ENCODE results near the gene KRTCAP2. TPM values are rescaled to one million over a fixed set of nuclear protein-coding genes. Genes with fewer than 3 reads are reported as not detected.

Gene KRTCAP2
- total and polyA plus RNA-seq, 4 donors, result 49.8 to 224 (median 99.8) TPM

GRCh38 chr1:155171836-155172731, 1.0 kb downstream of the KRTCAP2 start:
- Histone ChIP-seq H3K9ac (ENCODE audit: low read depth in 1 of 2, low read length in 2 of 2) (peak overlapping the region; percentile 37 to 78), H3K27me3 (ENCODE audit: control insufficient read depth in 4 of 4, insufficient read depth in 4 of 4, low read length in 3 of 4) (peaks cover 0 to 3% (median 0%) of the 10 kb centered on the region in 4 donors), H3K4me3 (ENCODE audit: low read depth in 1 of 3, low read length in 3 of 3) (peak overlapping the region; percentile 69 to 92 (median 92)), H3K9me3 (ENCODE audit: control insufficient read depth in 4 of 4, low read length in 3 of 4) (no peaks in the 10 kb centered on the region), H3K27ac (ENCODE audit: low read depth in 1 of 2, low read length in 2 of 2) (peak overlapping the region; percentile 67 to 86), H3K36me3 (ENCODE audit: control insufficient read depth in 4 of 4, insufficient read depth in 3 of 4, low read depth in 1 of 4, low read length in 3 of 4) (peaks cover 0 to 11% (median 5%) of the 10 kb centered on the region in 4 donors), H3K4me1 (ENCODE audit: control insufficient read depth in 4 of 4, insufficient read depth in 4 of 4, low read length in 3 of 4) (peaks cover 0 to 18% (median 14%) of the 10 kb centered on the region in 4 donors)
- DNase-seq (ENCODE audit: low spot score), result peak; percentile 19
- TF ChIP-seq NR2F2 (IDR thresholded peaks at IDR 0.05) (no peak), CTCF (IDR thresholded peaks at IDR 0.05; ENCODE audit: low read depth, low read length, missing input control) (no peak), FOXA2 (IDR thresholded peaks at IDR 0.05) (no peak), TAF1 (conservative IDR thresholded peaks at IDR 0.05) (no peak), YY1 (IDR thresholded peaks at IDR 0.05) (no peak), HNF4A (conservative IDR thresholded peaks at IDR 0.05) (no peak), EGR1 (IDR thresholded peaks at IDR 0.05; ENCODE audit: low read depth in 2 of 2) (no peak), GABPA (IDR thresholded peaks at IDR 0.05 in 1 of 2, conservative IDR thresholded peaks at IDR 0.05 in 1 of 2) (no peak), ZBTB33 (IDR thresholded peaks at IDR 0.05) (no peak), SP1 (IDR thresholded peaks at IDR 0.05) (no peak), ATF3 (IDR thresholded peaks at IDR 0.05) (no peak), JUND (IDR thresholded peaks at IDR 0.05) (no peak), HNF4G (IDR thresholded peaks at IDR 0.05) (no peak), RAD21 (IDR thresholded peaks at IDR 0.05) (no peak), FOXA1 (IDR thresholded peaks at IDR 0.05) (no peak)
- TF ChIP-seq, protein P1, sequence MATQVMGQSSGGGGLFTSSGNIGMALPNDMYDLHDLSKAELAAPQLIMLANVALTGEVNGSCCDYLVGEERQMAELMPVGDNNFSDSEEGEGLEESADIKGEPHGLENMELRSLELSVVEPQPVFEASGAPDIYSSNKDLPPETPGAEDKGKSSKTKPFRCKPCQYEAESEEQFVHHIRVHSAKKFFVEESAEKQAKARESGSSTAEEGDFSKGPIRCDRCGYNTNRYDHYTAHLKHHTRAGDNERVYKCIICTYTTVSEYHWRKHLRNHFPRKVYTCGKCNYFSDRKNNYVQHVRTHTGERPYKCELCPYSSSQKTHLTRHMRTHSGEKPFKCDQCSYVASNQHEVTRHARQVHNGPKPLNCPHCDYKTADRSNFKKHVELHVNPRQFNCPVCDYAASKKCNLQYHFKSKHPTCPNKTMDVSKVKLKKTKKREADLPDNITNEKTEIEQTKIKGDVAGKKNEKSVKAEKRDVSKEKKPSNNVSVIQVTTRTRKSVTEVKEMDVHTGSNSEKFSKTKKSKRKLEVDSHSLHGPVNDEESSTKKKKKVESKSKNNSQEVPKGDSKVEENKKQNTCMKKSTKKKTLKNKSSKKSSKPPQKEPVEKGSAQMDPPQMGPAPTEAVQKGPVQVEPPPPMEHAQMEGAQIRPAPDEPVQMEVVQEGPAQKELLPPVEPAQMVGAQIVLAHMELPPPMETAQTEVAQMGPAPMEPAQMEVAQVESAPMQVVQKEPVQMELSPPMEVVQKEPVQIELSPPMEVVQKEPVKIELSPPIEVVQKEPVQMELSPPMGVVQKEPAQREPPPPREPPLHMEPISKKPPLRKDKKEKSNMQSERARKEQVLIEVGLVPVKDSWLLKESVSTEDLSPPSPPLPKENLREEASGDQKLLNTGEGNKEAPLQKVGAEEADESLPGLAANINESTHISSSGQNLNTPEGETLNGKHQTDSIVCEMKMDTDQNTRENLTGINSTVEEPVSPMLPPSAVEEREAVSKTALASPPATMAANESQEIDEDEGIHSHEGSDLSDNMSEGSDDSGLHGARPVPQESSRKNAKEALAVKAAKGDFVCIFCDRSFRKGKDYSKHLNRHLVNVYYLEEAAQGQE (IDR thresholded peaks at IDR 0.05), result no peak
- TF ChIP-seq, protein P2, sequence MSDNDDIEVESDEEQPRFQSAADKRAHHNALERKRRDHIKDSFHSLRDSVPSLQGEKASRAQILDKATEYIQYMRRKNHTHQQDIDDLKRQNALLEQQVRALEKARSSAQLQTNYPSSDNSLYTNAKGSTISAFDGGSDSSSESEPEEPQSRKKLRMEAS (IDR thresholded peaks at IDR 0.05), result no peak
- 50% methylated on average over 8 of the region's 8 CpGs for WGBS
